Hematopoietic multipotent progenitor cell treated with erythropoietin and hydrocortisone succinate and interleukin-3 and kit ligand, for 6 days (in vitro differentiated cells): Measurements from ENCODE around the gene CRY1.
"Not testable (repeated sequence)": the region's sequence is repeated elsewhere in the genome, so short reads cannot be mapped to it uniquely, and the experiment has no call there.

Experiments
- DNase-seq: peaks from one replicate; pipeline ENCODE4 v3.0.0-alpha.2; 2015

The CRY1 gene

DNA sequence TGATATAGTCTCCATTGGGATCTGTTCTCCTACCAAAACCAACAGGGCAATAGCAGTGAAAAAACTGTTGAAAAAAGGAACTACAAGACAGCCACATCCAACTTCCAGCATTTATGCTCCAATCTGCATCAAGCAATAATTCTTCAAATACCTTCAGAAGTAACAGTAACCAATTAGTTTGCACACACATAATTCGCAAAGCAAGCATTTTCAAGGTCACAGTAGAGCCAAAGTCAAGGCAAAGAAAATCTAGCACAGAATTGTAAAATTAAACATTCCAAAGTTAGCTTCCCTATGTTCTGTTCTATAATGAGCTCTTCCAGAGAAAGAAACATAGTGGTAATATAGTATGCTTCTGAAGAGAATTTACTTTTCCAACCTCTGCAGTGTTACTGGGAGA is 95.4 kb downstream of the CRY1 start:
- no peak for DNase-seq

DNA sequence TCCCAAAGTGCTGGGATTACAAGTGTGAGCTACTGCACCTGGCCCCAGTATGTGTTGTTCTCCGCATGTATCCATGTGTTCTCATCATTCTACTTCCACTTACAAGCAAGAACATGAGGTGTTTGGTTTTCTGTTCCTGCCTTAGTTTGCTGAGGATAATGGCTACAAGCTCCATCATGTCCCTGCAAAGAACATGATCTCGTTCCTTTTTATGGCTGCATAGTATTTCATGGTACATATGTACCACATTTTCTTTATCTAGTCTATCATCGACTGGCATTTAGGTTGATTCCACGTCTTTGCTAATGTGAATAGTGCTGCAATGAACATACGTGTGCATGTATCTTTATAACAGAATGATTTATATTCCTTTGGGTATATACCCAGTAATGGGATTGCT is 97.2 kb downstream of the CRY1 start:
- DNase-seq = not testable (repeated sequence)

DNA sequence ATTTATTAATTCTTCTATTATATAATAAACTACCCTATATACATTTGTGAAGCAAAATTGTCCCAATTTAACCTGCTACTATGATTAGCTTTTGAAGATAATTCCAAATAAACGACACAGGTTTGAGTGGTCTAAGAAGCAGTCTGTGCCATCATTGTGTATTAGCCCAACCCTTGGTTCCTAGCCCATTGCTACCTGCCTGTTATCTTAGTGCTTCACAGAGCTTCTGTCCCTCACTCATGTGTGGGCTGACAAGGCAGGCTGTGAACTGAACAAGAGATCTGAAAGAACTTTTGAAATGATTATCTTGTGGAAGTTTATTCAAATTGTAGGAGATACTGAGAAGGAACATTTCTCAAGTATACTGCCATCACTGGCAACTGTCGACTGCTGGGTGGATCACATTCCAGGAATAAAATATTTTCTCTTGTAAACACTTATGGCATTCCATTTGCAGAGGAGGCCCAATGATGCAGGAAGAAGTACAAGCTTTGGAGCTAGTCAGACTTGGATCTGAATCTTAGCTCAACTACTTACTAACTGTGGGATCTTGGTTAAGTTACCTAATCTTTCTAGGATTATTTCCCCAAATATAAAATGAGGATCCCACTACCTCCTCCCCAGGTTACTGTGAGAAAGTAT is 98.6 kb downstream of the CRY1 start:
- DNase-seq = no peak

DNA sequence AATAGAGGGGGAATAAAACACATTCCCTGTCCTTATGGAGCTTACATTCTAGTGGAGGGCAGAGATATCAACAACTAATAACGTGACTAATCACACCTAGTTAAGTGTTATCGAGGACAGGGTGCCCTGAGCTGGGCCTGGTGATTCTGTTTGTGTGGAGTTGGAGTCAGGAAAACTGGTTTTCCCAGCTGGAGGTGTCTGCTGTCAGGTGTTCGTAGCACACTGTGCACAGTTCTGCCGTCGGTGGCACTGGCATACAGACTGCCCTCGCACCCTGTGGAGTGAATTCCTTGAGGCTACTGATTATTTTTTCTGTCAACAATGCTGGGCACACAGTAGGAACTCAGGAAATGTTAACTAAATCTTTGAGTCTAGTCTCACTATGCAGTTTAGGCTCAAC is 105.5 kb downstream of the CRY1 start:
- no peak for DNase-seq

DNA sequence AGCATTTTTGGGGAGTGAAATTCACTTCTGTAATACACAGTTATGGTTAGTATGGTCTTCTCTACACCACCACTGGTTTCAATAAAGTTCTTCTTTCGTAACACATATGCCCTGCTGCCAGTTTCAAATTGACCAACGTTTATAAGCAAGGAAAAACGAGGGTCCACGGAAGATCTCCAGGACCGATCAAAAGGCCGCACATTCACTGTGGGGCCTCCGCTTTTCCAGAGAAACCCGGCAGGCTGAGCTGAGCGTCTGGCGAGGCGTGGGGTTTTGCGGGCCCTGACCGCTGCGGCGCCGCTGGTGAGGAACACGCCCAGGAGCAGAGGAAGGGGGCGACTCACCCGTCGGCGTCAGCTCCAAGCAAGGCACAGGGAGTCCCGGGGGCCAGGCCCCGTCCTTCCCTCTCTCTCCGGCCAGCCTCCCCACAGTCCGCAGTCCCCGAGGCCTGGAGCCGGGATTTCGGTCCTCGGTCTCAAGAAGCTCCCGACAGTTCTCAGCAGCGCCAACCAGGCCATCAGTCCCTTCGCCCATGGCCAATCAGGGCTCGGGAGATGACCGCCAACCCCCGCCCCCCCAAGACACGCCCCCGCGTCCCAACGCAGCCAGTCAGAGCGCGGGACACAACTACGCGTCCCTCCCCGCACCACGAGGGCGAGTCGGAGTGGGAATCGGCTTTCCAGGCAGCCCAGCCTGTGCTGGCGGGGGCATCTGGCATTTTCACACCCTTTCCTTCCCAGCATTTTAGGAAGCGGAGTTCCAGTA is 106.5 kb downstream of the CRY1 start, which contains the start of gene MTERF2:
Gene MTERF2, minus strand, starts transcription at position 522 of the 765 bp plus-strand sequence. CDS start 8,432 bp downstream, outside the sequence.
- peak; percentile 96 for DNase-seq

DNA sequence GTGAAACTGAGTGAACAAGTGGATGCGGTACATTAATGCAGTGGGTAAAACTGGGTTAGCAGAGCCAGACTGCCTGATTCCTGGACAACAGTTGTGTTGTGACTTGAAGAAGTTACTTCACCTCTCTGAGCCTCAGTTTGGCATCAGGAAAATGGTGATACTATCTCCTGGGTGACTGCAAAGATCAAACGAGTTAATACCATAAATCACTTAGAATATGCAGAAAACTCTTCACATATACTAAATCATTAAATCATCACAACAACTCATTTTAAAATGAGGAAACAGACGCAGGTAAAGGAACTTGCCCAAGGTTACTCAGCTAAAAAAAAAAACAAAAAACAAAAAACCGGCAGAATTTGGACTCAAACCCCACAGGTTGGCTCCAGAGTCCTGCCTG is 107.2 kb downstream of the CRY1 start:
- DNase-seq = no peak

DNA sequence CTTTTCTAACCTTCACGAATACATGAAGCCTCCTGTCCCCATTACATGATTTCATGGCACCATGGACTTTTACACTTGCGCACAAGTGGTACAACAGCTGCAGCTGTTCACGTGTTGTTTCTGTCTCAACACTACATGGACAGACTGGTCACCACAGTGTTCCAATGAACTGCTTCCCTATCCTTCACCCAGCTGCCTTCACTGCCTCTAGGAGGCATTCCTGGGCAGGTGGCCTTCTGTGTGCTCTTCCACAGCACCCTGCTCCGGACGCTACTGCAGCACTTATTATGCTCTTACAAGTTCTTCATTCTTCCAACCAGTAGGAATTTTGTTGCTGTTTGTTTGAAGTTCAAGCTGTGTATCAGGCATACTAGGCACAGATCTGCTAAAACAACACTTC is 107.9 kb downstream of the CRY1 start:
- no peak for DNase-seq

- peak; percentile 88 for DNase-seq
Measured at GRCh38 chr12:106984588-106985137, 108.7 kb downstream of the CRY1 start.

GRCh38 chr12:106982229-106982628 is 111.1 kb downstream of the CRY1 start:
- no peak for DNase-seq

GRCh38 chr12:106981788-106982187 is 111.6 kb downstream of the CRY1 start:
- no peak for DNase-seq

DNA sequence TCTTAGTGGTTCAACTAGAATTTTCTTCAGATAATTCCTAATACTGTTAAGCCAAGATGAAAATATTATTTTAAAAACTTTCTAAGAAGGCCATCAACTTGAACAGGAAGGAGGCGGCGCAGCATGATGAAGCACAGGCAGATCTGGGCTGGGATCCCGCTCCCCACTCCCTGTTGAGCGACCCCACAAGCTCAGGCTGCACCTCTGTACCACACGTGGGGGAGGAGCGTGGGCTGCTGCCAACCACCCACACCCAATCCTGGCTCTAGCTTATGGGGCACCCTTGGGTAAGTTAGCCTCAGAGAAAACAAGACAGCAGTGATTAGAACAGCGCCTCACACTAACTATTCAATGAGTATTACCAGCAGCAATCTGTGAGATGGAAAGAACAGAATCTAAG is 112.4 kb downstream of the CRY1 start:
- no peak for DNase-seq

DNA sequence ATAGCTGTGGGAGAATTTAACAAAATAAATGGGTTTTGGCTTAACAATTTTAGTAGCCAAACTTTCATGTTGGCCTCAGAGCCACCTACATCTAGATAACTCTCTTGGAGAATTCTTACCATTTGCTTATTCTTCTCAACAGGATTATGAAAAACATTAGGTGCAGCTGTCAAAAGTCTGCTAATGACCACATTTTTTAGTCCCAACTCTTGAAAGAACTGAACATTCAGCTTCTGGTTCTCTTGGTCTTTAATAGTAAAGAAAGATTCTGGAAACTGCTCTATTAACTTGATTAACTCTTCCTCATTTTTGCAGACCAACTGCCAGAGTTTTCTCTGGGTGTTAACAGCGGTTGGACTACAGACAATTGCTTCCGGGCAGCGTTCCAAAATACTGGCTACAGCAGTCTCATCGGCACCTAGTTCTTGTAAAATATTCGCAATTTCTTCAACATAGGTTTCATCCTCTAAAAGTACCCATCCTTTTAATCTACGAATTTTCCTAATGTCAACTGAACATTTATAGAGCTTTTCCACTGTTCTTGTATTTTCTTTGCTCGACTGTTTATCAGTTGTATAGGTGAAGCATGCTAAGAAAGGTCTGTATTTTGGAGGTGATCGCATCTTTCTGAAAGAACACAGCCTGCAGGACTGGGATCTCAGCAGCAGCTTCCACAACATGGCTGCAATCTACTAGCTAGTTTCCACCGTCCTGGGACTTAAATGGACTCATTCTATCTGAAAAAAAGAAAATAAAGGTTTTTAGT is 115.1 kb downstream of the CRY1 start:
- DNase-seq = no peak

DNA sequence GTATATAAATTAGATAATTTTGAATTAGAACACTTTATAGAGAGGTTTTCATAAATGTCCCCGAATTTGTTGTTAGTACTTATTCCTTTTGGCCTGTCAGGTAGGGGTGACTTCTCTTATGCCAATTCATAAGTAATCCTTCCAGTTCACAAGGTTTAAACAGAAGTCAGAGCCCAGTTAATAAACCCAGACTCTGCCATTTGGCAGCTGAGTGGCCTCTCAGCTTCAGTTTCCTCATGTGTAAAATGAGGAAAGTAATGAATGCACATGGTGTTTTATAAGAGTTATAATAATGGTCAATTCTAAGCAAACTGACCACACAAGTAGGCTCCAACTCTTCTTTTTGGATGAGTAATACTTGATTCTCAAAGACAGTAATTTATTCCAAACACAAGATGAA is 116.7 kb downstream of the CRY1 start:
- no peak for DNase-seq

DNA sequence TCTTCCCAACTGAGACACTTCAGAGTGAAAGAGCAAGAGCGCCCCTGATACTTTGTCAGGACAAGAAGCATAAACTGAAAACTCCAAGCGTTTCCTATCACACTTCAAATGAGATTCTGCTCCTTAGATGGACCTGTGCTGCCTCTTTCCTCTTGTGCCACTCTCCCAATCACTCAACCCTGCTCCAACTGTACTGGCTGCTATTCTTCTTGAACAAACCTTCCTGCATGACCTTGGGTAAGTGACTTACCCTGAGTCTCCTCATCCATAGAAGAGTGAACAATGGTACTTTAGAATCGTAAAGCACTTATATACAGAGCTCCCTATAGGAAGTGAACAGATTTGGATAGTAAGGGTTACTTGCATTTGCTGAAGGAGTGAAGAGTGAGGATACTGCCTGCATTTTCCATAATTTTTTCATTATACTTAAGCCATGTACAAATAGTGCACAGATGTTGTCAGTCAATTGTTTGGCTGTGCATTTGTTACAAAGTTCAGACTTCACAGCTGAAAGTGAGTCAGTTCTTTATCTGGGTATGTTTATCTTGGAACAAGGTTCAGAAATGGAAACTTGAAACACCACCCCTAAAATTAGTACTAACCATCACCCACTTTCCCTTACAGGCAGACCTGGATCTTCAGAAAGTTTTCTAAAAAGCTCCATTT is 117.2 kb downstream of the CRY1 start:
- DNase-seq = peak; percentile 23

DNA sequence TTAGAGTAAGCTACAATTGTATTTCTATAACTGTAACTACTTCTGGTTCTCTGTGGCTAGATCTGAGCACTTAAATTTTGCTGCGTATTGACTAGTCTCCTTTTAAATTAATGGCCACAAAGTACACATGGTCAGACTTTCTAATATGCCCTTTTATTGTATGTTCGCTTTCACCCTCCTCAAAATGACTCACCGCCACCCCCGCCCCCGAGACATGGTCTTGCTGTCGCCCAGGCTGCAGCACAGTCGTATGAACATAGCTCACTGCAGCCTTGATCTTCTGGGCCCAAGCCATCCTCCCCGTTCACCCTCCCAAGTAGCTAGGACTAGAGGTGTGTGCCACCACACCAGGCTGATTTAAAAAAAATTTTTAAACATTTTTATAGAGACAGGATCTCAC is 118.3 kb downstream of the CRY1 start:
- no peak for DNase-seq

DNA sequence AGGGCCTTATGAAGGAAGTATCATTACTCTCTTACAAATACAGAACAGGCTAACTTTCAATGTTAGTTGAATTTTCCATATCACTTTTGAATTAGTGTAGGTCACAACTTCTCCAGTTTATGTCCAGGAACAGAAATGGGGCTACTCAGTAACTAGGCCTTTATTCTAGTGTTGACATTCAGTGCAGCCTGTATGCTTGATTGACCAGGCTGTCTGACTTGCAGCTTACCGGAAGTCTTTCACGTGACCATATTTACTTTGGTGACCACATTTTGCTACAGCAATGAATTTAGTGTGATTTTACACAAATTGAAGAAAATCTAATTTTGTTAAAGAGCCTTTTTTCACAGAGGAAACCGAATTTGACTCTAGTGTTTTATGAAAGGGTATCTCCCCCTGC is 118.8 kb downstream of the CRY1 start:
- DNase-seq = no peak

- DNase-seq = no peak
Measured at GRCh38 chr12:106973545-106973944, 119.8 kb downstream of the CRY1 start.

- no peak for DNase-seq
Measured at GRCh38 chr12:106971065-106971464, 122.3 kb downstream of the CRY1 start.

DNA sequence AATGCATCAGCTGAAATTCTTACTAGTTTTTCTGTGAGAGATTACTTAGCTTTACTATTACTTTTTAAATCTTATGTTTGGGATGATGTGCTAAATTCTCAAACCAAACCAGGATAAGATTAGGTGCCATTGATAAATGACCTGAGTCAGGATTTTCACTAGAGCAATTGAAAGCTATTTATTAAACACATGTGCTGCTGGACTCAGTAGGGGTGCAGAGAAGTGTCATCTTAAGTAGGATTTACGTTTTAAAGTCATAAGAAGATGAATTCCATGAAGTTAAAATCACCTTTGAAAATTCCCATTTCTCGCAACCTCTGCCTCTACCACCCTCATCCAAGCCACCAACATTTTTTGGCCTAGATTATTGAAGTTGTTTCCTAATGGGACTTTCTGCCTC is 128.8 kb downstream of the CRY1 start:
- DNase-seq = no peak

DNA sequence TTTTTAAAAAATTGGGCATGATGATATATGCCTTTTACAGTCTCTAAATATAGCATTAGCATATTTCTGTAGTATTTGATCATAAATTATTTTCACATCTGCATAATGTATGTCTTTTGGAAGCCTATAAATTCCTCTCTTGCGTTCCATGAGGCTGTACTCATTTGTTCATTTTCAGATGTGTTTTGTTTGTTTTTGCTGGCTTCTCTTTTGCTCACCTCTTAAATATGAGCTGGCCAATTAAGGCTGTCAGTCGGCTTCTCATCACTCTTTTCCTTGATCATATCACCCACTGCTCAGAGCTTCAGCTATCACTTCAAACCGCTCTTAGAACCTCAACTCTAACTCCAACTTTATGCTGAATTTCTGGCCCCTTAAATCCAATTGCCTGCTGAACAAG is 131.1 kb downstream of the CRY1 start:
- DNase-seq = no peak

DNA sequence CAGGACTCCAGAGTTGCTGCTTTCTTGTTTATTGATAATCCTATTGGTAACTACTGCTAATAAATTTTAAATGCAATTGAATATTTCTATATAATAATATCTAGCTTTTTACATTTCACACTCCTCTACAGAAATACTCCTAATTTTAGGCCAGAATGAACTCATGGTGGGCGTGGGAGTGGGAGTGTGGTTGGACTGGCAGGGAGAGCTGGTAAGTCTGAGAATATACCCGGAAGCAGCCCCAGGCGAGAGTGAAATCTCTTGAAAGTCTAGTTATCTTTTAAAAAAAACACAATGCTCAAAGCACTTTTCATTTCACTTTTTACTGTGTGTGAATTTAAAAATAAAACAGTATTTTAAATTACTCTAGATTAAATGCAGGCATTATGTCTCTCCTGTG is 132.9 kb downstream of the CRY1 start:
- DNase-seq = no peak

DNA sequence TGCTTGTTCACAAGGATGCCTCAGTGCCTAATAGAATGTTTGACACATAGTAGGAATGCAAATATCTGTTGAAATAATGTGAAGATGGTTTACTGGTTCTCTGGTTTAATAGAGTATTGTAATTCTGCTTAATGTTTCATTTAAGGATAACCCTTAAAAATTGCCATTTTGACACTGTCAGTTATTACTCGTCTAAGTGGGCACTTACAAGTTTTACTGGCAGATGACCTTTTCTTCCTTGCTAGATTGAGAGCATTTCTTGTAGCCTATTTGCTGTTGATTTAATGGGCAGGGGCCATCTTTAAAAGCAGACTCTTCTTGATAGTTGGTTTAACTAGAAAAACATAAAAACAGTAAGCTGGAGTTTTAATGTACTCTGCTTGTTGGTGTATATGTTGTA is 135.8 kb downstream of the CRY1 start:
- peak; percentile 15 for DNase-seq

DNA sequence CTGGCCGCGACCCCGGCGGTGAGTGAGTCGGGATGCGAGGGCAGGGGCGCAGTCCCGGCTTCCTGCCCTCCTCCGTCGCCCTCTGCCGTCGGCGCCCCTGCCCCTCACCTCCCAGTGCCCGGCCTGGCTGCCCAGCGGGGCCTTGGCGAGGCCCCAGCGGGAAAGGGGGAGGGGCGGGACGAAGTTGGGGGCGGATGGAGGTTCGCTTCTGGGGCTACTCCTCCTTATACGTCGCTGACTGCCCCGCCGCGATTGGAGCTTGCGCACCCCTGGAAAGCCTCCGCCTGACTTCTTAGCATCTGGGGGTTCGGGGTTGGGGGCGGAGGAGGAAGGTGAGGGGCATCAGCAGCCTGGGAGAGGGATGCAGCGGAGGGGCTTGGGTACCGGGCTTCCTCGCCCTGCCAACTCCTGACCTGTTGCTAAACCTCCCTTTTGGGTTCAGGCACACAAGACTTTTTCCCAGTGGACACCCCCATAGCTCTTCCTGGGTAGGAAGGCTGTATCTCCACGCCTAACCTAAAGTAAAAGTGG is 137.2 kb downstream of the CRY1 start:
- peak; percentile 67 for DNase-seq
